ENCODE results near the gene PPP2R2B. TPM values are rescaled to one million over a fixed set of nuclear protein-coding genes. Genes with fewer than 3 reads are reported as not detected.

Gene PPP2R2B
- 0.29 TPM for total RNA-seq
- long read RNA-seq = 0 reads

DNA sequence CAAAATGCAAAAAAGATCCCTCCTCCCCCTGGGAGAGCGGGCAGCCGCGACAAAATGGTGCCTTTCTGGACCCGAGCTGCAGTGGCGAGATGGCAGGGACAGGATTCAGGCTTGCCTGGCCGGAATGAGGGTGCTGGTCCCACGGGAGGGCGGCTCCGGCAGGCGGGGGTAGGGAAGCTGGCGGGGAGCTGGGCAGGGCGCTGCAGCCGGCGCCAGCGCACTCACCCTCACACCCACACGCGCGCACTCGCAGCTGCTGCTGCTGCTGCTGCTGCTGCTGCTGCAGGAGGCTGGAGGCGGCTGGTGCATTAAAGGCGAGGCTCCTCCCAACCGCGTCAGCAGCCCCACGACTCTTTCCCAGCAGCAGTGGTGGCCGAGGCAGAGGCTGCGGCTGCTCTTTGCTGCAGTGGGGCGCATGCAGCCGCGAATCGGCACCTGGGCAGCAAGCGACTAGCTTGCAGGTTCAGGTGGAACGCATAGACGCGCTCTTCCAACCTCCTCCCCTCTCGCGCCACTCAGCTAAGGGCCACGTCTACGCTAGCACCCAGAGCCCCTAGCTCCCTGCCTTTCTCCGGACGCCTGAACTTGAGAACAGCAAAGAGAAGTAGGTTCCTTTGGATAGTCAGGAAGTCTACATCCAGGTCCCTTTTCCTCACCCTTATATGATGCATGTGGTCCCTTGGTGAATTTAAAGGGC, at the start of gene PPP2R2B:
TSS of gene PPP2R2B (minus strand) at position 282 of the 697 bp plus-strand sequence.
- DNase-seq (ENCODE audit: low spot score) = no peak

DNA sequence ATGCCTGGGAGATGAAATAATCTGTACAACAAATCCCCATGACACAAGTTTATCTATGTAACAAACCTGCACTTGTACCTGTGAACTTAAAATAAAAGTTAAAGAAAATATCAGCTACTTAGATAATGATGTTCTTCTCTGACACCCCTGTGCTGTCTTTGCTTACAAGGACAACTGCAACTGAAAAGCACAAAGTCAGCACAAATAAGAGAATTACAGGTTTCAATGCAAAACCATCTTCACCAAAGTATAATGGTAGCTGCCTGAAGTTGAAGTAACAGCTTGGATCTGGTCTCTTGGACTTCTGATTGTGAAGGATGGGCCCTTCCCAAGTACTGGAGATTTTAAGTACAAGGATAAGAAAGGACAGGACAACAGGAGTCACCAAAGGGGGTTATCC, 45.6 kb upstream of the PPP2R2B start:
- no peak for DNase-seq (ENCODE audit: low spot score)

DNA sequence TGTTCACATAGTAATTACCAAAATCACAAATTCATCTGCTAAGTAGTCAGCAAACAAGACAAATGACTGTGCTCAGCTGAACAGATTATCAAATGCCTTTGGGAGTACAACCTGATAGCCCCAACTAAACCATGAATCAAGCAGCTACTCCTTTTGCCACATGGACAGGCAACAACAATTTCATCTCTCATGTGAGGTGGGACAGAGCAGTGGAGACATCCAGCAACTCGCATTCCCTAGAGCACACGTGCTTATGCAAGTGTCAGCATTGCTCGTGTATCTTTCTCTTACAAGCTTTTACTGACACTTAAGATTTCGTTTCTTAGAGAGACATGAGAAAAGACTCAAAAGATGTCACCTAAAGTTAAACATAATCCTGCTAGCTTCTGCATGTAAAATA, 42.7 kb upstream of the PPP2R2B start:
- no peak for DNase-seq (ENCODE audit: low spot score)

DNA sequence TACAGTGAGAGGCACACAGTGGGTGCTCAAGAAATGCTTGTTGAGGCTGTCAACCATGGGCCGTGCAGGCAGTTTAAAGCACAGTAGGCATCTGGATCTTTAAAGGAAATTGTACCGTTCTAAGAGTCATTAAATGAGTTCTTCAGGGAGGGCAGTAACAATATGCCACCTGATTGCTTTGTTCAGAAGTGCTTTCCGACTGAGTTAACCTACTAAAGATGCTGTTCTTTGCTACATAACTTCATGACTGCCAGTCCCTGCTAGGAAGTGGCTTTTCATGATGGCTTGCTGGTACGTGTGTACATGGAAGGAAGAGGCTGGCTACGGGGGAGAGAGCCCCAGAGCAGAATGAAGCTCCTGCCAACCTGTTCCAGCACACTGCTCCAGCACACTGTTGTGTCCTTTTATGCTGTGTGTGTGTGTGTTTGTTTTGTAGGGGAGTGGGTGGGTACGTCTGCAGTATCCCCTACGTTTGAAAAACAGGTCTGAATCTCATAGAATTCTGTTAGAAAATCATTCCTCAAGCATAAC, 41.9 kb upstream of the PPP2R2B start:
- no peak for DNase-seq (ENCODE audit: low spot score)

DNA sequence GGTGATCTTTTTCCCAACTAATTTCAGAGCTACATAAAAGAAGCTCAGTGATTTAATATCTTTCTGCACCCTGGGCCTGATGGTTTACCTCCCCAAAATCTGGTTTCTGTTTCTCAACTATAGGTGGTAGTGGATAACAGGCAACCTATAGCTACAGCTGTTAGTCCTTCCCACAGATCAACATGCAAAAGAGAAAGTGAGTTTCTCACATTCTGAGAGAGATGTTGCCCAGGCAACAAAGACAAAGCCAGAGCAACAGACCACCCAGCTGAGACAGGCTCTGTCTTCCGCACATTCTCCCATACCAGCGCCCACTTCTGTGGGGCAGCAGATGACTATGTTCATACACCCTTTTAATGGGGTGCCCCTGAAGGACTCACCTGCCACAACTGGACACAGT, 40.7 kb upstream of the PPP2R2B start:
- DNase-seq (ENCODE audit: low spot score) = no peak

DNA sequence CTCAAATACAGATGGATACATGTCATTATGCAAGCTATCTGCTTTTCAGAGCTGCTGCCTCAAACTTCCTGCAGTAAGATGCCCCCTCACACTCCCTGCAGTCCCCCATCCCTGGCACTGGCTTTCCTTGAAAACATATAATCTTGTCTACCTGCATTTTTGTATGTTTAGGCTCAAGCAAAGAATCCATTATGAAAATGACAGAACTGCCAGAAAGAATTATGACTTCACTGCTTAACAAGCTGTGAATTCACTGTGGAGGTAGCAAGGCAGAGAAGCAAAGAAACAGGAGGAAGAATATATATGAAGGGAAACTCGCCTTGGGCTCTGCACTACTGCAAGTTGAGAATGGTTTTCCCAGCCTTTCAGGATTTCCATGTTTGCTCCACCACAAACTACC, 39.4 kb upstream of the PPP2R2B start:
- DNase-seq (ENCODE audit: low spot score) = no peak

DNA sequence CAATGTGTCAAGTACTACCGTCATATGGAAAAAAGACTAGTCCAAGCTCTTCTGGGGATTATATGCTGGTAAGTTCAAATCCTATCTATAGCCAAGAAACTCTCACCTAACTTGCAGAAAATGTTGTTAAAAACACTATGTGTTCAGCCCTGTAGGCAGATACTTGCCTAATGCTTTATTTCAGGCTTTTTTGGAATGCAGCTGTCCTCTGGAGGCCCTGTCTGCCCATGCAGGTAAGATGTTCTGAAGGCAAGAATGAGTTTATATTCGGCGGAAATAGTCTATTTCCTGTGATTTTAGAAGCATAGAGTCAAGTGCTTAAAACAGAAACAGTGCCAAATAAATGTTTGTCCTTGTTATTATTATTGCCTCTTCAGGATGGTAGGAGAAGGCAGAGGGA, 34.3 kb upstream of the PPP2R2B start:
- DNase-seq (ENCODE audit: low spot score) = no peak

DNA sequence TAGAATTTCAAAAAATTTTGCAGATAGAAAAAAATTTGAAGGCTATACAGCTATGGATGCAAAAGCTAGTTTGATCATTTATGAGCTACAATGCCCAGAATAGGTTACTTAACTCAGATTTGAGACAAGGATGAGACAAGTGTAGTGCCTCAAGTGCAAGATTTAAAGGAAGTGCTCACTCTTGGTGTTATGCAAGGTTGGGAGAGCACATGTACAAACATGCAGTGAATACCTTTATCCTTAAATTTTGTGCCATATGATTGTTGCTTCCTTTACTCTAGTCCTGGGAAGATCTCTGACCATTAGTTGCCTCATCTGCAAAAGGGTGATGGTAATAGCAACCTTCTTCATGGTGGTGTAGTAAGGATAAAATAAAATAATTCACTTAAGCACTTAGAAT, 31.7 kb upstream of the PPP2R2B start:
- DNase-seq (ENCODE audit: low spot score) = no peak

DNA sequence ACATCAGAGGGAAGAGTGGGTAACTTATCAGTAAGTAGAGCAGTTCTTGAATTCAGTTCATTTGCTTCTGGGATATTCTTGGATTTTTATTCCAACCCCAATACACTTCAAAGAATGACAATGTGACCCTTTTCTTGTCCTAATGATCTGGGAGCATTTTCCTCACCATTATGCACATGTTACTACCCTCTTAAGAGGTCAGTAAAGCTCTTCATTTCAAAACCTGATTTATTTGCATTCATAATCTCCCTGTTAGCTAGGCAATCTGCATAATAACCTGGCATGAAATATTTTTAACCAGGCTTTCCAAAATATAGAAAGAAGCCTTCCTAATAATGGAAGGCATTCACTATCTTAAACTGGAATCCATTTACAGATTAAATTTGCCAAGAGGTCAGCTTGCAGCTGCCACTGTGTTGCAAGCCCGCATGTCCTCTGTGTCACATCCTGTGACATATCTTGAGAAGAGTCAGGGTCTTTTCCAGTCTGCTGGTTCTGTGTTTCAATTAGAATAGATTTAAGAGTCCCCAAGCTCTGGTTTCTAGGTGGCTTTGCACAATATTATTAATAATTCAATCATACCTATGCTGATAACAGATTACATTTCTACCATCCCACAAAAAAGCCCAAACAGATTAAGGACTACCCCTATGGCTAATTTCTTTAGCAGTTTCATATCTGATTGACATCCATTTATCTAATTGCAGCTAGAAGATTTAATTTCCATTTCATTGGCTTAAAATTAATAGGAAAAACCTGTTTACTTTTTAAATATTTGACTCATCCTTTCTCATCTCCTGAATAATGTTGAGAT, 30.9 kb upstream of the PPP2R2B start:
- no peak for DNase-seq (ENCODE audit: low spot score)

DNA sequence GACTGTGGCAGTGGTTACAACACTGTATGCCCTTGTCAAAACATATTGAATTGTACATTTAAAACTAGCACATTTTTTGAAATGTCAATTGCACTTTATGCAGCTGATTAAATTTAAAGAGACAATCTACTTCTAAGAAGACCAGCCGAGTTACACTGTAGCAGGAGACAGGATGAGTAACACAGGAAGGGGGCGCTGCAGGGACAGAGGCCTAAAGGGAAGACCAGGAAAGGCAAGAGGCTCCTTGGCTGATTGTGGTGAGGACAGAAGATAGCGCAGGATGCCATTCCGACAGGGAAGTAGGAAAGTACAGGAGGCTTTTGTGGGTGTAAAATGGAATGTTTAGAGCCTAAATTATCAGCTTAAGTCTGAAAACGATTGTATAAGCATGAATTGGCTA, 28.2 kb upstream of the PPP2R2B start:
- DNase-seq (ENCODE audit: low spot score) = no peak

DNA sequence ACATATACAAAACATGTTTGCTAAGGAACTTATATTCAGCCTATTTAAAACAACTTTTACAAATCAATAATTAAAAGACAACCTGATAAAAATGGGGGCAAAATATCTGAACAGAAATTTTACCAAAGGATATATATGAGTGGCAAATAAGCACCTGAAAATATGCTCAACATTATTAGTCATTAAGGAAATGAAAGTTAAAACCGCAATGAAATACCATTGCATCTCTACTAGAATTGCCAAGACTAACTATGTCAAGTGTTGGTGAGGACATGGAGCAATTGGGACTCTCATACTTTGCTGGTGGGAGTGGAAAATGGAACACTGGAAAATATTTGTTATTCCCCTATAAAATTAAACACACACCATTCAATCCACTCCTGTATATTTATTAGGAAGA, 26.3 kb upstream of the PPP2R2B start:
- no peak for DNase-seq (ENCODE audit: low spot score)

DNA sequence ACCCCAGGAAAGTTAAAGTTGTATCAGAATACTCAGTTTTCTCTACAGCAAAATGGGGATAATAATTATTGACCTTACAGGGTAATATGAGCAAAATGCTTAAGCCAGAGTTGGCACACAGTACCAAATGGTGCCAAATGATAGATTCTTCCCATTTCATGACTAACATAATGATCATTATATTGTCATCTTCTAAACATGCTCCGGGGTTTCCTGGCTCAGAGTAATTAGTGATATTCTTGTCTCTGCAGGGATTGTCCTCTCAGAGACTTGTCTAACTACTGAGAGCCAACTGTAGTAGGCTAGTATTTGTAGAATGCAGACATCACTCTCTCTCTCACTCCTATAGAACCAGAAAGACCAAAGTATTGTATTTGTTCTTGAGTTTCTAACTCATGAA, 25.2 kb upstream of the PPP2R2B start:
- no peak for DNase-seq (ENCODE audit: low spot score)

DNA sequence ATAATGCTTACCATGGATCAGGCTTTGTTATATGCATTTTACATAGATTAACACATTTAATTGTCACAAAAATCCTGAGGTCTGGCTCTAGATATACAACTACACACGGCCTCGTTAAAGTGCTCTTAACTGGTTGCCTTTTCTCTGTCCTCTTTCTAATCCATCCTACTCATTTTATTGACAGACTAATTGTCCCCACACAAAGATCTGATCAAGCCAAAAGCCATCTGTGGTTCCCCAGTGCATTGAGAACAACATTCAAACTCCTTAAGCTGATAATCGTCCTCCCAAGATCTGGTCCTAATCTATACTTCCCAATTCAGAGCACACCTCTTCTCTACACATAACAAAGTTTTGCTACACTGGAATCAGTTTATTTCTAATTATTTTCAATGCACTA, 23.9 kb upstream of the PPP2R2B start:
- no peak for DNase-seq (ENCODE audit: low spot score)

DNA sequence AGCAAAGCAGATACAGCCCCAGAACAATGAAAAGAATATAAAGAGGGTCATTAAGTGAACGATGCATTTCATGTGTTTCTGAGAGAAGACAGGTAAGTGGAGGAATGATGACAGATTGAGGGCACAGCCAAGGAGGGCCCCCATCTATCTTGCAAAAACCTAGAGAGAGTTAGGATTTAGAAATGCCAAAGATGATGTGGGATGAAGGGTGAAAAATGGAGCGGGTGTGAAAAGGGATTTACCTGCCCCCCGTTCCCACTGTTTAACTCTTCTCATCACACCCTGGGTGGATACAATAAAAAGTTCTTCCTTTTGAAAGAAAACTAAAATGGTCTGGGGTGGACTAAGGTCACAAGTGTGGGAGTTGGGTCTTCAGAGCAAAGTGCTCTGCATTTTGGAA, 18.5 kb upstream of the PPP2R2B start:
- DNase-seq (ENCODE audit: low spot score) = no peak

DNA sequence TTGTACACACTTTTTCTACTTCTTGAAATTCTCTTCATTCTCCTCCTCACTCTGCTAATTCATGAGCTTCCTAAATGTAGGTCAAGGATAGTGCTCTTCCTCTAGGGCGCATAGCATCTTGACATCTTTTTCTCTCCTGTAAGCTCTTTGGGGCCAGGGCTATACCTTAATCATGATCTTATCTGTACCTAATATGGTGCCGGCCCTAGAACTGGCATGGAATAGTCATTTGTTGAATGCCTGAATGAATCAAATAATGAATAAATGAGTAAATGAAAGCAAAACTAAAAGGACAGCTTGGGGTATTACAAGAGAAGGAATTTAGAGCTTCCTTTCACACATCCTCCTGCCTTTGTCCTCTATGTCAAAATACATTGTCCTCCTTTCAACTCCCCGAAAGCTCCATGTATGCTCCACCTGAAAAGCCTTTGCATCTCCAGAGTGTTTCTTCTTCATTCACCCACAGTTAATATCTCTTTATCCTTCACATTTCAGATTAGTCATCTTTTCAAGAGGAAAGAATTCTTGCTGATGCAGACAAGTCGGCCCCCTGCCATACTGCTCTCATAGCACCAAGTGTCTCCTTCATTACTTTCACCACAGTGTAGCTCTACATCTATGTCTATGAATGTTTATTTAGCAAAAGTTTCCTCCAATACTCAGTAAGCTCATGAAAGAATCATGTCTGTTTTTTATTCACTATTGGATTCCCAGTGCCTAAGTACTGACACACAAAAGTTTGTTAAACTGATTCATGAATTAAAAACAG, 16.4 kb upstream of the PPP2R2B start:
- no peak for DNase-seq (ENCODE audit: low spot score)

DNA sequence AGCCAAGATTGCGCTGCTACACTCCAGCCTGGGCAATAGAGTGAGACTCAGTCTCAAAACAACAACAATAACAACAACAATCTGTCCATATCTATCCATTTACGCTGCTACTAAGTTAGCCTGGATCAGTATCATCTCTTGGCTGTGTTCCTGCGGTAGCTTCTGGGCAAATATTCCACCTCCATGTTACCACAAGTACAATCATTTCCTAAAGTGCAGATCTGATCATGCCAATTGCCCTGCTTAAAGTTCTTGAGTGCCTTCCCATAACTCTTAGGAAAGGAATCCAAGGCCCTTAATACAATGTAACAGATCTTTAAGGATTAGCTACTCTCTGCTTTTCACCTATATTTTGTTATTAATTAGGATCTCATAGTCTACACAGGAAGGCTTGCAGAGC, 15.4 kb upstream of the PPP2R2B start:
- DNase-seq (ENCODE audit: low spot score) = no peak

DNA sequence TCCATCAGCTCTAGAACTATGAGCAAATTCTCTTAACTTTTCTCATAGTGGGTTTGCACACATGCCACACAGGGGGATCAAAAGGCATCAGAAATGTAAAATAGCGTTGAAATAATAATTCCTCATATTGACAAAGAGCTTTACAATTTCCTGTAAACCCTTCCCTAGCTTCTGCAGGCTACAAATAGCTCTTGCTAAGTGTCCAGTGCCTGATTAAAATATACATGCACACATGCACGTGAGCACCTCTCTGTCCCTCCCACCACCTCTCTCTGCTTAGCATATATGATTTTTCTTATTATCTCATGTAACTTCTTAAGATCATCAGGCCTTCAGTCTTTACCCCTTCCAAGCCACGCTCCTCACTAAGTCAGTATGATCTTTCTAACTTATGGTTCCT, 13.7 kb upstream of the PPP2R2B start:
- DNase-seq (ENCODE audit: low spot score) = no peak

DNA sequence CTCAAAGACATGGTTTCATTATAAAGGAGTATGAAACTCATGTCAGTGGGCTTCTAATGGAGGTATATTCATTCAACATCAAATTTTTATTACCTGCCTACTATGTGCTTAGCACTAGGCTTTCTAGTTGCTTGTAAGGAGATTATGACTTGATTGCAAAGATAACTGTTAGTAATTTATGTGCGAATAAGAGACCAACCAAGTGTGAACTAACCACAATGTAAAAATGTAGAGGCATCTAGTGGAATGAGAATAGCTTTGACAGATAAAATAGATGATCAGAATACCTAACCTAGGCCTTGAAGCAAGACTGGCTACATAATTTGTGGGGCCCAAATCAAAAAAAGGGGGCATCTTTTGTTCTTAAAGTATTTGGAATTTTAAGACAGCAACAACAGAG, 13.0 kb upstream of the PPP2R2B start:
- DNase-seq (ENCODE audit: low spot score) = no peak

DNA sequence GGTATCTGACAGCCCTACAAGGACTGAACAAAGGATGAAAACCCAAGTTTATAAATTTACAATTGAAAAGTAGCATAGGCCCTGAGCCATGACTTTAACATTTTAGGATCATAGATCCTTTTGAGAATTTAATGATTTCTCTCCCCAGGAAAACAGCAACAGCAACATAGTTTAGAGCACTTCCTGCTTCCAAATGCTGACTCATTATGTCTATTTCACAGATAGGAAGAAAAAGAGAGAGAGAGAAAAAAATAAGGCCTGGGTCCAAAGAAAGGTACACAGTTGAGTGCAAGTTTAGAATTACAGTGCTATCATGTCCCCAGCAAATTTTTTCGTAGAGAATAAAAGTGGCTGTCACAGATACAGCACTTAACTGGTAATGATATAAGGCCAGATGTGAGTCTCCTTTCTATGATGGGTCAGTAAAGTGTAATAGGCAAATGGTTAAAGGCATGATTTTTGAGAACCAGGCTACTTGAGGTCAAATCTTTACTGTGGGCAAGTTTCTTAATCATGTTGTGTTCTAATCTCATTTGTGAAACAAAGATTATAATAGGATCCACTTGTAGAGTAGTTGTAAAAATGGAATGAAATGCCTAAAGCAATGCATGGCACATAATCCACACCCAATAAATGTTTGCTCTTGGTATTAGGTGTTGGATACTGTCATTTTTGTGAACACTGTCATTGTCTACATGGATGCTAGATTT, 12.3 kb upstream of the PPP2R2B start:
- no peak for DNase-seq (ENCODE audit: low spot score)

DNA sequence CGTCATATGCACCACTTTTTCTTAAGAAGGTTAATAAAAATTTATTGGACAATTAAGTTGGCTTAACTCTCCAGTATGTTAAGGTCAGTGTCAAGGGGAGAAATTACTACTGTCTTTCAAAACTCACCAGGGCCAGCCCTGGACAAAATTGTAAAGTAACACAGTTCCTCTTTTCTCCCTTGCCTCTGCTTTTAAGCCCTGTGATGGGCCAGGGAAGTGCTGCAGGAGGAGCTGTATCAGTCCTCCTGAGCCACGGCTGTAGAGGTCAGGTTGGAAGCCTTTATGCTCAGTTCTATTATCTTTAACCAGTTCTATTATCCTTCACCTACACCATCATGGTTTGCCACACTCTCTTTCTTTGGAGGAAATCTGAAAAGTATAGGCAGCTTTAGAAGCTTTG, 11.5 kb upstream of the PPP2R2B start:
- no peak for DNase-seq (ENCODE audit: low spot score)

DNA sequence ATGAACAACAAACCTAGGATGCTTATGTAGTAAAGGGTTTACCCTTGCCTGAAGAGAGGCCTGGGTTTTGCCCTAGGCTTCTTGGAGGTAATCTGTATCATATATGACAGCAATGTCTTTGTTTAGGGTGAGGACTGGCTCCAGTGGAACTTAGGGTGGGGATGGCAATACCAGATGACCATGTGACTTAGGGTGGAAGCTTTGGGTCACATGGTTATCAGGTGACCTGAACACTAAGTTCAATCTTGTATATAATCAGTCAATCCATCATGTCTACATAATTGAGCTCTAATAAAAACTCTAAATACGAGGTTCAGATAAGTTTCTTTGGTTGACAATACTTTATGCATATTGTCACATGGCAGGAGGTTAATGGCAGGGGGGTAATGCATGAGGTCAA, 10.6 kb upstream of the PPP2R2B start:
- DNase-seq (ENCODE audit: low spot score) = no peak

All from mesenteric fat pad (tissue), 1 donor.